ENCODE results near the gene ZC3HAV1L.

The ZC3HAV1L gene

DNA sequence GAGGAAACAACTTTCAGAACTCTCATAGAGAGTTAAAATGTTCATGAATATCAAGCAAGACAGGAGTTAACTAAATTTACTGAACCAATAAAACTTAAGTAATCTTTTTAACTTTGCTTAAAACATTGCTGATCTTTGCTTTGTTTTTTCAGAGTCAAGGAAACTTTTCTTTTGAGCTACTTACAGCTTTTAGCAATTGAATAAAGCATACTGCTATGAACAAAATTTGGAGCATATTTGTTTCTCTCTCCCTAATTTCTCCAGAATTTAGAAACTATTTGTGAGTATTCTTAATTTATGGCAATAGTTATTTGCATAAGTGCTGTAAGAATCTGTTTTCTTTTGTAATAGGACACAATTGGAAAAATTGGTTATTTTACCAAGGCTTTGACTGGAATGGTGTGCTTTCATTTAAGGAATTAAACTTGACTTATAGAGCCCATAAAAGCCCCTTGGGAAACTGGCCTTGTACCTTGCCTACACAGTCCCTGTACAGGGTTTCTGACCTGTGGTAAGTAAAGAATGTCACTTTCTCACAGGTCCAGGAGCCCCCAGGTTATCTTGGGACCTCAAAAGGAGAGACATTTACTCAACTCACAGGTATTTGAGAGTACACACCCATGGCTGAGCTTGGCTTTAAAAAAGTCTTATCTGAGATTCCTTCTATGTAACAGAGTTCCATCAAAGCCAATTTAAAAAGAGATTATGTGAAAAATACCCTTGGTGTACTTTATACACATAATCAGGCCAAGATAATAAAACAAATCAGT lies 31.3 kb downstream of the ZC3HAV1L start:
- Histone ChIP-seq H3K27ac (no peak overlapping the region), H3K4me3 (ENCODE audit: low read depth, low read length) (no peak overlapping the region), H3K27me3 (replicated peaks) (no peaks in the 10 kb centered on the region), H3K36me3 (replicated peaks) (no peaks in the 10 kb centered on the region)
- in situ Hi-C loops (cut with HindIII; ENCODE audit: low pct_ligation_motif_present, low sequenced_read_pairs): no loop called here
- TF ChIP-seq, protein P1, sequence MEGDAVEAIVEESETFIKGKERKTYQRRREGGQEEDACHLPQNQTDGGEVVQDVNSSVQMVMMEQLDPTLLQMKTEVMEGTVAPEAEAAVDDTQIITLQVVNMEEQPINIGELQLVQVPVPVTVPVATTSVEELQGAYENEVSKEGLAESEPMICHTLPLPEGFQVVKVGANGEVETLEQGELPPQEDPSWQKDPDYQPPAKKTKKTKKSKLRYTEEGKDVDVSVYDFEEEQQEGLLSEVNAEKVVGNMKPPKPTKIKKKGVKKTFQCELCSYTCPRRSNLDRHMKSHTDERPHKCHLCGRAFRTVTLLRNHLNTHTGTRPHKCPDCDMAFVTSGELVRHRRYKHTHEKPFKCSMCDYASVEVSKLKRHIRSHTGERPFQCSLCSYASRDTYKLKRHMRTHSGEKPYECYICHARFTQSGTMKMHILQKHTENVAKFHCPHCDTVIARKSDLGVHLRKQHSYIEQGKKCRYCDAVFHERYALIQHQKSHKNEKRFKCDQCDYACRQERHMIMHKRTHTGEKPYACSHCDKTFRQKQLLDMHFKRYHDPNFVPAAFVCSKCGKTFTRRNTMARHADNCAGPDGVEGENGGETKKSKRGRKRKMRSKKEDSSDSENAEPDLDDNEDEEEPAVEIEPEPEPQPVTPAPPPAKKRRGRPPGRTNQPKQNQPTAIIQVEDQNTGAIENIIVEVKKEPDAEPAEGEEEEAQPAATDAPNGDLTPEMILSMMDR (IDR thresholded peaks at IDR 0.05; ENCODE audit: low read depth, low read length, missing control alignments): no peak
- no peak for DNase-seq

DNA sequence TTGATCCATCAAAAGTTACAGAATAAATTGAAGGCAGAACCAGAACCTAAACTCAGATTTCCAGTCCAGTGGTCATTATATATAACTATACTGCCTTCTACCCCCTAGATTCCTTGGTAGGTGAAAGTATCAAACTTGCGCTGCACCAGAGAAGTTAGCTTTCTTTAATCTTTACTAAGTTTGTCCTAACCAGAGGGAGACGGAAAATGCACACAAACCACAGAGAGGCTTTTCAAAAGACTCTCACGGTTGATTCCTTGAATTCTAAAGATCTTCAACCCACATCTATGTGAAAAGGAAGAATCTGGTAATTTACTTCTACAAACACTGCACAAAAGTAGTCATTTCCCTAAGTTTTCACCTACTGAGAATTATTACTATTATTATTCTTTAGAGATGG lies 36.4 kb downstream of the ZC3HAV1L start:
- DNase-seq: no peak
- TF ChIP-seq, protein P1 (IDR thresholded peaks at IDR 0.05; ENCODE audit: low read depth, low read length, missing control alignments): no peak
- Histone ChIP-seq H3K36me3 (replicated peaks) (no peaks in the 10 kb centered on the region), H3K27me3 (replicated peaks) (no peaks in the 10 kb centered on the region), H3K27ac (no peak overlapping the region), H3K4me3 (ENCODE audit: low read depth, low read length) (no peak overlapping the region)
- in situ Hi-C loops (cut with HindIII; ENCODE audit: low pct_ligation_motif_present, low sequenced_read_pairs): no loop called here

DNA sequence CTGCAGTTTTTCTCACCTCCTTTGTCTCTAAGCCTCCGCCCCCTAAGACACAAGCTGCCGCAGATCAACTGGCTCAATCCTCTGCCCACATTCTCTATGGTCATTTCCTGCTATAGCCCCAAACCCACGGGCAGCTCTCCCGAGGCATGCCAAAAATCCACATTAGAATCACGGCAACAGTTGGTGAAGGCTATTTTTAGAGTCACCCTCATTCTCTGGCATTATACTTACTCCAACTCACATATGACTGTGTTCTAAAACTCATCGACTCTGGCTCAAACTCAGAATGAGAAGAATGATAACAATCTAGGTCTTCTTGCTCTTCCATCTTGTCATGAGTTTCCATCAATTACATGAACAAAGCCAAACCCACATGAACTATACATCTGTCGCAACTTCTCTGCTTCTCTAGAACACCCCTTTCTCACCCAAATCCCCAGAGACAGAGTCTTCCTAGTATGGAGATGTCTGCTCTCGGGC lies 43.8 kb downstream of the ZC3HAV1L start:
- H3K27ac ChIP-seq: no peak overlapping the region
- no peak for DNase-seq
- in situ Hi-C loops (cut with HindIII; ENCODE audit: low pct_ligation_motif_present, low sequenced_read_pairs): no loop called here

GRCh38 chr7:138987686-138988085 lies 48.2 kb downstream of the ZC3HAV1L start:
- Histone ChIP-seq H3K27me3 (replicated peaks) (no peaks in the 10 kb centered on the region), H3K27ac (no peak overlapping the region), H3K36me3 (replicated peaks) (no peaks in the 10 kb centered on the region), H3K4me3 (ENCODE audit: low read depth, low read length) (no peak overlapping the region)
- no peak for DNase-seq
- TF ChIP-seq, protein P1 (IDR thresholded peaks at IDR 0.05; ENCODE audit: low read depth, low read length, missing control alignments): no peak
- in situ Hi-C loops (cut with HindIII; ENCODE audit: low pct_ligation_motif_present, low sequenced_read_pairs): no loop called here

More for the DNA sequence above, 43.8 kb downstream of the ZC3HAV1L start:
- TF ChIP-seq, protein P1 (IDR thresholded peaks at IDR 0.05; ENCODE audit: low read depth, low read length, missing control alignments): no peak
- no peaks in the 10 kb centered on the region for H3K36me3 ChIP-seq (replicated peaks)
- H3K27me3 ChIP-seq (replicated peaks): no peaks in the 10 kb centered on the region
- no peak overlapping the region for H3K4me3 ChIP-seq (ENCODE audit: low read depth, low read length)

DNA sequence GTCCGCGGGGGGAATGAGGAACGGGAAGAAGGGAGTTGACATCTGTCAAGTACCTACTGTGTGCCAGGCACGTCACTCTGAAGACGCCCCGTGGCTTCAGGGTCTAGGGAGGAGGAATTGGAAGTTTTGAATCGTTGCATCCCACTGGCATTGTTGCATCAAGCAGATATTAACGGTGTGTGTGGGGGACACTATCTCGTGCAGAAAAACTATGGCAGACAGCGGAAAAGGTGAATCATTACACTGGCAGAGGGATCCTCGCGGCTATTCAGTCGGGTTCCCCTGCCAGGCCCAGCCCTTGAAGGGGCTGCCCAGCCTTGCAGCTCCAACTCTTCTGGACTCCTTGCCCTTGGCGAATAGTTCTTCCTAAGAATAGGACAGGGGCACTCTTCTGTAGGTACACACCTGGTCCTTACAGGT lies 53.6 kb downstream of the ZC3HAV1L start:
- no peaks in the 10 kb centered on the region for H3K27me3 ChIP-seq (replicated peaks)
- no peak overlapping the region for H3K27ac ChIP-seq
- H3K36me3 ChIP-seq (replicated peaks): no peaks in the 10 kb centered on the region
- TF ChIP-seq, protein P1 (IDR thresholded peaks at IDR 0.05; ENCODE audit: low read depth, low read length, missing control alignments): no peak
- in situ Hi-C loops (cut with HindIII; ENCODE audit: low pct_ligation_motif_present, low sequenced_read_pairs): no loop called here
- peak overlapping the region; percentile 61 for H3K4me3 ChIP-seq (ENCODE audit: low read depth, low read length)
- DNase-seq: no peak

Data from brain microvascular endothelial cell (primary cell).